HepG2 (cell line): Measurements from ENCODE around the gene GART. TPM values are rescaled to one million over a fixed set of nuclear protein-coding genes. Genes with fewer than 3 reads are reported as not detected.

ENCODE experiments used
- AHR ChIP-seq: IDR thresholded peaks from 2 replicates; pipeline ENCODE4 v1.6.1; 2018; ENCODE audit warnings: missing genetic modification reagents, missing compliant biosample characterization
- CHD2 ChIP-seq: IDR thresholded peaks from 2 replicates; pipeline ENCODE4 v1.6.1; 2011; ENCODE audit warnings: low read depth, low read length, improper control_type of control experiment
- E2F1 ChIP-seq: sonication (generic); formaldehyde crosslinking; IDR thresholded peaks from 2 replicates; pipeline ENCODE4 v1.5.0; 2020; ENCODE audit warnings: missing genetic modification reagents
- HDAC1 ChIP-seq: sonication (generic); formaldehyde crosslinking; IDR thresholded peaks from 2 replicates; pipeline ENCODE4 v1.5.1; 2020; ENCODE audit warnings: mild to moderate bottlenecking, missing genetic modification reagents
- HMGXB3 ChIP-seq: sonication (generic); formaldehyde crosslinking; IDR thresholded peaks from 2 replicates; pipeline ENCODE4 v1.4.0; 2020; ENCODE audit warnings: missing genetic modification reagents, borderline replicate concordance
- IRF2 ChIP-seq: IDR thresholded peaks from 2 replicates; pipeline ENCODE4 v1.6.1; 2018; ENCODE audit warnings: missing genetic modification reagents, missing compliant biosample characterization
- MAX ChIP-seq: IDR thresholded peaks from 2 replicates; pipeline ENCODE4 v1.6.1; 2012; ENCODE audit warnings: inconsistent platforms
- PHF8 ChIP-seq: sonication (generic); formaldehyde crosslinking; IDR thresholded peaks from 2 replicates; pipeline ENCODE4 v1.5.0; 2020; ENCODE audit warnings: missing genetic modification reagents
- SP4 ChIP-seq: sonication (generic); formaldehyde crosslinking; IDR thresholded peaks from 2 replicates; pipeline ENCODE4 v1.8.1; 2023; ENCODE audit warnings: mild to moderate bottlenecking, missing genetic modification reagents
- TGIF2 ChIP-seq: IDR thresholded peaks from 2 replicates; pipeline ENCODE4 v1.6.1; 2016; ENCODE audit warnings: control low read depth, missing compliant biosample characterization
- YEATS2 ChIP-seq: sonication (generic); formaldehyde crosslinking; IDR thresholded peaks from 2 replicates; pipeline ENCODE4 v1.4.0; 2020; ENCODE audit warnings: missing genetic modification reagents, borderline replicate concordance
- ZNF552 ChIP-seq: sonication (generic); formaldehyde crosslinking; IDR thresholded peaks from 2 replicates; pipeline ENCODE4 v1.9.0; 2022; ENCODE audit warnings: missing genetic modification reagents, mild to moderate bottlenecking, borderline replicate concordance
- ZNF598 ChIP-seq: sonication (generic); formaldehyde crosslinking; IDR thresholded peaks from 2 replicates; pipeline ENCODE4 v1.5.1; 2020; ENCODE audit warnings: mild to moderate bottlenecking, missing genetic modification reagents, borderline replicate concordance
- polyA plus RNA-seq, 8 experiments: library from polyadenylated mRNA; depleted of rRNA in 3 of 8; stranded (reverse) in 7 of 8; unstranded in 1 of 8; fragments of >200 nt; fragmentation: Illumina TruSeq in 4 of 8; extraction: Trizol in 4 of 8; gene quantifications; 2 replicates each; pipeline versions ENCODE4 v1.2.1 to v1.2.3, GENCODE V29; 2011 to 2016; ENCODE audit warnings: low read depth in 4 of 8, missing spikeins in 1 of 8, mixed read lengths in 1 of 8; ENCODE audit not compliant: insufficient read depth in 1 of 8
- total RNA-seq, 5 experiments: library from RNA; depleted of rRNA; stranded (reverse); fragments of >200 nt; fragmentation: Illumina TruSeq; extraction: Trizol; gene quantifications; 2 replicates each; pipeline ENCODE4 v1.2.3, GENCODE V29; 2016; ENCODE audit warnings: low read depth in 1 of 5
- TF ChIP-seq, protein P1 (sequence below), 2 experiments: fragments of 450-650 bp in 1 of 2; sonication (generic) in 1 of 2; formaldehyde crosslinking; IDR thresholded peaks; 2 replicates each; pipeline versions ENCODE4 v1.5.0 to v1.8.0; 2020 to 2022; ENCODE audit warnings: mild to moderate bottlenecking in 1 of 2, missing genetic modification reagents in 1 of 2
- TF ChIP-seq, protein P2 (sequence below): sonication (generic); formaldehyde crosslinking; conservative IDR thresholded peaks from 2 replicates; pipeline ENCODE4 v1.4.0; 2020; ENCODE audit warnings: missing genetic modification reagents

GART gene
- total and polyA plus RNA-seq, 2 of the 13 experiments (the other 11 are each of a cell fraction or from before 2014, with no cell fraction given) = 17.9 to 109 TPM

DNA sequence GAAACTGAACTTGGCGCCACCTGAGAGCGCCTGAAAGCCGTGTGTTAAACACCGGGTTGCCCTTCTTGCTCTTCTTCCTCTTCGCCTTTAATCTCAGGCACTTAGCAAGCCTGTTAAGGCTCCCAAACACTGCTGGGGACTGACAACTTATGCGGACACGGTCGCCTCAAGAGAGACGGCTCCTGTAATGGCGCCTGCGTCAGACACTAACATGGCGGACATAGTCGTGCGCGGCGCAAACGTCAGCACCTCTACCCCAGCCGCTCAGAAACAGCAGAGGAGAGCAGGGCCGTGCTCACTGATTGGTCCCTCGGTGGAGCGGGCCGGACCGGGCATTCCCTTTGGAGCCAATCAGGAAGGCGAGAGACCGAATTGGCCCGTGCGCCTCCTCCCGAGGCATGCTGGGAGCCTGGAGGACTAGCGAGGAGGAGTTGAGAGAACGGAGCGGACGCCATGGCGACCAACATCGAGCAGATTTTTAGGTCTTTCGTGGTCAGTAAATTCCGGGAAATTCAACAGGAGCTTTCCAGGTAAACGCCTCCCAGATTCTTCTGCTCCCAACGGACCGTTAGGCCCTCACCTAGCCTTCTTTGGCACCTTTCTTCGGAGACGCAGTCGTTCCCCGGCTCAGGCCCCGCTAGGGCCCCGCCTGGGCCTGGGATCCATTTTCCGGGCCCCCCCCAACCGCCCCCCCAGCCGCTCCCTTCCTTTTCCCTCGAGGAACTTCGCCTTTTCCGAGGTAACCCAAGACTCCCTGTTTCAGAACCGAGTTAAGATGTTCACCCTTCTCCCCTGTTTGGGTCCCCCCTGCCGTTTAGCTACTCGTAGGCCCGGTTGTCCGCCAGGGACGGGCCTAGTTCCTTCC lies 955 bp upstream of the GART start, which contains the start of gene SON (continued):
- TF ChIP-seq HMGXB3 (CRISPR knock-in tag) (peak; percentile 96), ZNF552 (CRISPR knock-in tag) (no peak), TGIF2 (CRISPR knock-in tag) (peak; percentile 76), HDAC1 (CRISPR knock-in tag) (peak; percentile 44), ZNF598 (CRISPR knock-in tag) (peak; percentile 67; the same call in 1 of the 2 replicates), CHD2 (no peak), MAX (peak; percentile 70; the same call in 1 of the 2 replicates), SP4 (CRISPR knock-in tag) (peak; percentile 80), IRF2 (CRISPR knock-in tag) (peak; percentile 56; the same call in 1 of the 2 replicates), AHR (peak; percentile 10; the same call in 1 of the 2 replicates), E2F1 (CRISPR knock-in tag) (peak; percentile 66; the same call in 1 of the 2 replicates), YEATS2 (peak; percentile 53; the same call in 1 of the 2 replicates), PHF8 (CRISPR knock-in tag) (peak; percentile 90)
- TF ChIP-seq, protein P1, sequence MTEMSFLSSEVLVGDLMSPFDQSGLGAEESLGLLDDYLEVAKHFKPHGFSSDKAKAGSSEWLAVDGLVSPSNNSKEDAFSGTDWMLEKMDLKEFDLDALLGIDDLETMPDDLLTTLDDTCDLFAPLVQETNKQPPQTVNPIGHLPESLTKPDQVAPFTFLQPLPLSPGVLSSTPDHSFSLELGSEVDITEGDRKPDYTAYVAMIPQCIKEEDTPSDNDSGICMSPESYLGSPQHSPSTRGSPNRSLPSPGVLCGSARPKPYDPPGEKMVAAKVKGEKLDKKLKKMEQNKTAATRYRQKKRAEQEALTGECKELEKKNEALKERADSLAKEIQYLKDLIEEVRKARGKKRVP (CRISPR knock-in tag; IDR thresholded peaks at IDR 0.05) = peak in 1 of 2 experiments; percentile 29; a peak in 1 of 4 replicates
- TF ChIP-seq, protein P2, sequence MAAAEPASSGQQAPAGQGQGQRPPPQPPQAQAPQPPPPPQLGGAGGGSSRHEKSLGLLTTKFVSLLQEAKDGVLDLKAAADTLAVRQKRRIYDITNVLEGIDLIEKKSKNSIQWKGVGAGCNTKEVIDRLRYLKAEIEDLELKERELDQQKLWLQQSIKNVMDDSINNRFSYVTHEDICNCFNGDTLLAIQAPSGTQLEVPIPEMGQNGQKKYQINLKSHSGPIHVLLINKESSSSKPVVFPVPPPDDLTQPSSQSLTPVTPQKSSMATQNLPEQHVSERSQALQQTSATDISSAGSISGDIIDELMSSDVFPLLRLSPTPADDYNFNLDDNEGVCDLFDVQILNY (CRISPR knock-in tag) = 0 out of 2 replicates have a peak, but pooled peaks have one; percentile 43
